Suprapubic skin (tissue), 4 donors: ENCODE measurements around the gene HIPK3. TPM values are rescaled to one million over a fixed set of nuclear protein-coding genes. Genes with fewer than 3 reads are reported as not detected.

ENCODE experiments used
- DNase-seq, 2 donors: peaks; one replicate each; pipeline ENCODE4 v3.0.0-alpha.2; 2019; ENCODE audit warnings: low spot score in 2 of 2
- H3K27ac ChIP-seq: fragments of 200-600 bp; sonication (generic); one replicate; pipeline ENCODE4 v1.5.1; 2019
- H3K27me3 ChIP-seq: fragments of 200-600 bp; sonication (generic); one replicate; pipeline ENCODE4 v1.5.1; 2019
- H3K36me3 ChIP-seq: fragments of 200-600 bp; sonication (generic); one replicate; pipeline ENCODE4 v1.5.1; 2019
- H3K4me1 ChIP-seq: fragments of 200-600 bp; sonication (generic); one replicate; pipeline ENCODE4 v1.5.1; 2019
- H3K4me3 ChIP-seq: fragments of 200-600 bp; sonication (generic); one replicate; pipeline ENCODE4 v1.5.1; 2019; ENCODE audit warnings: mild to moderate bottlenecking
- H3K9me3 ChIP-seq: fragments of 200-600 bp; sonication (generic); one replicate; pipeline ENCODE4 v1.5.1; 2019
- EP300 ChIP-seq: sonication (generic); formaldehyde crosslinking; IDR thresholded peaks from one replicate; pipeline ENCODE4 v1.6.1; 2017; ENCODE audit warnings: antibody characterized with exemption
- POLR2A ChIP-seq, 2 donors: fragments of 450-650 bp; IDR thresholded peaks; one replicate each; pipeline ENCODE4 v1.6.1; 2017; ENCODE audit warnings: antibody characterized with exemption in 2 of 2, mild to moderate bottlenecking in 2 of 2, moderate library complexity in 2 of 2
- POLR2AphosphoS5 ChIP-seq, 3 donors: sonication (generic); formaldehyde crosslinking; IDR thresholded peaks; one replicate each; pipeline ENCODE4 v1.6.1; 2017; ENCODE audit warnings: antibody characterized with exemption in 3 of 3
- WGBS: methylation state at CpG from one replicate; pipeline ENCODE4 v1.1.5; 2018; 5-methylcytosine and 5-hydroxymethylcytosine counted together
- total RNA-seq, 4 donors: library from RNA; depleted of rRNA; stranded (reverse); fragments of >200 nt; gene quantifications; one replicate each; pipeline ENCODE4 v1.1.0, GENCODE V29; 2016
- TF ChIP-seq, protein P1 (sequence below), 2 donors: fragments of 200-600 bp in 1 of 2; fragments of 450-650 bp in 1 of 2; sonication (generic) in 1 of 2; IDR thresholded peaks; one replicate each; pipeline ENCODE4 v1.5.1; 2016 to 2019; ENCODE audit warnings: antibody characterized with exemption in 2 of 2, mild to moderate bottlenecking in 1 of 2, moderate library complexity in 1 of 2

Gene HIPK3
- total RNA-seq, 4 donors from 2014 or later = 76.4 to 110 (median 90.6) TPM

DNA sequence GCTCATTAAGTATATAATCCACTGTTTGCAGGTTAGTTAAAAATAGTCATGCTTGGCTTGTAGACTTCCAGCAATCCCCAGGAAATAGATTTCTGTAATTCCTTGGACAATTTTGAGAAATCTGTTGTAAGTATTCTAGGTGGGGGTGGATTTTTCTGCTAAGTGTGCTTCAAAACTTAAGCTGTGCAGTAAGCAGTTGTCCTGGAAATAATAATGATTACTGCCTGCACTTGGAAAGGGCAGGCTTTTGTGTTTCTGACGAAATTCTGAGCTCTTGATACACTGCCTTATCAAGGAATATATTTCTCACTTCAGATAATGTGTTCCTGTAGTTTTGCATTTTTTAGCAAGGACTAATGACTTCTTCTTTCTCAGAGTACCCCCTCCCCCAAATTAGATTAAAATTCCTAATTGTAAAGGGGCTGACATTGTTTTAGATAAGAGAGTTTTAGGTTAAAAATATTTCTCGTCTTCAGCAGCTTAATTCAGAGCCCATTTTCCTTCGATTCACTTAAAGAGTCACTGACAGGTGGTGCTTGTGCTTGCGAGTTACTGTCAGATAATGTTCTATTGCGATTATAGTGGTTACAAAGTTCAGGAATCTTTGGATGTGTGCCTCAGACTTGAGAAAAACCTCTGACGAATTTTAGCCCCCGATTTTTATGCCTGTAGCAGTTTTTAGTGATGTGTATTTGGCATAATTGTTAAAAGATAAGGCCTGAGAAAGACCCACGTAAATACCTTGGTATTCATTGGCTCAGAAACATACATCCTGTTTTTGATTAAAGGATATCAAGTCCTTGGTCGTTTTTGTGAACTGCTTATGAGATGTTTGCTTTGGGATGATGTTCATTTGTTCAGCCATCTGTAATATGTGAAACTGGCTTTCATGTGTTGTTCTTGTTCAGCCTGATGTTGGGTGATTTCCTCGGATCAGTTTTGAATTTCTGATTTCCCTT lies 120.5 kb downstream of the HIPK3 start:
- peaks cover 41% of the 10 kb centered on the region for H3K27me3 ChIP-seq
- H3K4me1 ChIP-seq = peaks cover 17% of the 10 kb centered on the region
- no peak for DNase-seq
- H3K9me3 ChIP-seq = no peaks in the 10 kb centered on the region
- no peak overlapping the region for H3K4me3 ChIP-seq
- H3K27ac ChIP-seq = no peak overlapping the region
- WGBS = 56% methylated on average over 10 of the region's 10 CpGs
- TF ChIP-seq, protein P1, sequence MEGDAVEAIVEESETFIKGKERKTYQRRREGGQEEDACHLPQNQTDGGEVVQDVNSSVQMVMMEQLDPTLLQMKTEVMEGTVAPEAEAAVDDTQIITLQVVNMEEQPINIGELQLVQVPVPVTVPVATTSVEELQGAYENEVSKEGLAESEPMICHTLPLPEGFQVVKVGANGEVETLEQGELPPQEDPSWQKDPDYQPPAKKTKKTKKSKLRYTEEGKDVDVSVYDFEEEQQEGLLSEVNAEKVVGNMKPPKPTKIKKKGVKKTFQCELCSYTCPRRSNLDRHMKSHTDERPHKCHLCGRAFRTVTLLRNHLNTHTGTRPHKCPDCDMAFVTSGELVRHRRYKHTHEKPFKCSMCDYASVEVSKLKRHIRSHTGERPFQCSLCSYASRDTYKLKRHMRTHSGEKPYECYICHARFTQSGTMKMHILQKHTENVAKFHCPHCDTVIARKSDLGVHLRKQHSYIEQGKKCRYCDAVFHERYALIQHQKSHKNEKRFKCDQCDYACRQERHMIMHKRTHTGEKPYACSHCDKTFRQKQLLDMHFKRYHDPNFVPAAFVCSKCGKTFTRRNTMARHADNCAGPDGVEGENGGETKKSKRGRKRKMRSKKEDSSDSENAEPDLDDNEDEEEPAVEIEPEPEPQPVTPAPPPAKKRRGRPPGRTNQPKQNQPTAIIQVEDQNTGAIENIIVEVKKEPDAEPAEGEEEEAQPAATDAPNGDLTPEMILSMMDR (IDR thresholded peaks at IDR 0.05) = no peak
- TF ChIP-seq POLR2AphosphoS5 (IDR thresholded peaks at IDR 0.05) = no peak
- TF ChIP-seq EP300 = no peak
- no peak for TF ChIP-seq POLR2A (IDR thresholded peaks at IDR 0.05)
- H3K36me3 ChIP-seq = no peaks in the 10 kb centered on the region

DNA sequence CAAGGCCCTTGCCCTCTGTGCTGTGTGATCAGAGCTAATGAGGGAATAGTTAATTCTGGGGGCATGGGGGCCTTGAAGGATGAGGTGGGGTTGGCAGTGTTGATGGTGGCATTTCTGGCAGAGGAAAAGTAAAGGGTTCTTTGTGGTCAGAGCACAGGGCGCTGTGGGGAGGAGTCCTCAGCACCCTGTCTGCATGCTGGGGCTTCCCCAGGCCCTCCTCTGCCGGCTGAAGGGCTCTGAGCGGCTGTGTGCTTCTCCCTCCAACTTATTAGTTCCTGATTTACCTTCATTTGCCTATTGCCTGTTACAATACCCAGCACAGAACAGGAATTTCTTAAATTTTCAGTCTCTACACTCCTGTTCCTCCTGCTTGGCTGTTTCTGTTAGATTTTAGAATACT lies 122.8 kb downstream of the HIPK3 start:
- Histone ChIP-seq H3K4me1 (peaks cover 17% of the 10 kb centered on the region), H3K9me3 (no peaks in the 10 kb centered on the region), H3K27ac (no peak overlapping the region), H3K4me3 (no peak overlapping the region), H3K36me3 (no peaks in the 10 kb centered on the region), H3K27me3 (peaks cover 27% of the 10 kb centered on the region)
- DNase-seq = no peak
- TF ChIP-seq, protein P1 (IDR thresholded peaks at IDR 0.05) = no peak
- TF ChIP-seq POLR2AphosphoS5 (IDR thresholded peaks at IDR 0.05) = no peak
- TF ChIP-seq POLR2A (IDR thresholded peaks at IDR 0.05) = no peak
- no peak for TF ChIP-seq EP300
- 67% methylated on average over 3 of the region's 3 CpGs for WGBS

DNA sequence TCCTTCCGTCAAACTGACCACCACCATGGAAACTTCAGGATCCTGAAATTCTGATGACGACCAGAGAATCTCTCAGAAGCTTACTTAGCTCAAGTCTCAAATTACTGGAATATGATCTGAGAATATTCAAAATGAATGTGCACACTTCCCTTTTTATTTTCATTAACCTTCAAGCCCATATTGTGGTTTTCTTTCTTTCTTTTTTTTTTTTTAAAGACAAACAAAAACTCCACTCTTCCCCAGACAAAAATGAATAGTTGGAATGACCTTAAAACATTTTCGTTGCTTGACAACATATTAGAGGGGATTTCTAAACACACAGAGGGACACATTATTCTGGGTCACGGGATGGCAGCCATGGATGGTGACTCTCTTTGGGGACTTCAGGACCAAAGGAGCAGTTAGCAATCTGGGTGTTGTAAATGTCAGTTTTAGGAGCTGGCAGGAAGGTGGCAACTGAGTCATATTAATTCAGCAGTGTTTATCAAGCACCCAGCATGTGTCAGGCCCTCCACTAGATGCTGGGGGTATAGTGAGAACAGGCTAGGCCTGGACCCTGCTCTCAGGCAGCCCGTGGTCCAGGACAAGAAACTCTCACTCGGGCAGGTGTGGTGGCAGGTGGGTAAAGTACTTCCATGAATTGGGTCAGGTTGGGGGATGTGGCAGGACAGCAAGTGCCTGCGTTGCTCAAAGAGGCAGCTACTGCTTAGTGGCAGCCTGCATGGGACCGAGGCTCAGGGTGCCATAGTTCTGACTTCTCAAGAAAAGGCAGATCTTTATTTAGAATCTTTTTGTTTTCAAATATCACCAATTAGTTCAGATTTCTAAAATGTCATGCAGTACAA lies 126.1 kb downstream of the HIPK3 start:
- TF ChIP-seq, protein P1 (IDR thresholded peaks at IDR 0.05) = no peak
- TF ChIP-seq EP300 (no peak), POLR2AphosphoS5 (IDR thresholded peaks at IDR 0.05) (no peak), POLR2A (IDR thresholded peaks at IDR 0.05) (no peak)
- H3K27me3 ChIP-seq = peaks cover 3% of the 10 kb centered on the region
- H3K9me3 ChIP-seq = no peaks in the 10 kb centered on the region
- WGBS = 69% methylated on average over 7 of the region's 8 CpGs
- no peak for DNase-seq
- H3K36me3 ChIP-seq = no peaks in the 10 kb centered on the region
- H3K4me1 ChIP-seq = no peaks in the 10 kb centered on the region
- peak overlapping the region; percentile 20 for H3K27ac ChIP-seq
- H3K4me3 ChIP-seq = no peak overlapping the region

DNA sequence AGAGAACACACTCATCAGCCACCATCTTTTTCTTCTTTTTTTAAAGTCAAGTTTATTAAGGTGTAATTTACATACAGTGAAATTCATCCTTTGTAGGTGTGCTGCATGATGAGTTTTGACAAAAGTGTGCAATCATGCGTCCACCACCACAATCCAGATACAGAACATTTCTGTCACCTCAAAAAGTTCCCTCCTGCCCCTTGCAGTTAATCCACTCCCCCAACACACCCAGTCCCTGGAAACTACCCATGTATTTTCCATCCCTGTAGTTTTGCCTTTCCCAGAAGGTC lies 126.7 kb downstream of the HIPK3 start:
- peaks cover 3% of the 10 kb centered on the region for H3K27me3 ChIP-seq
- H3K4me3 ChIP-seq = no peak overlapping the region
- no peaks in the 10 kb centered on the region for H3K36me3 ChIP-seq
- TF ChIP-seq EP300 (no peak), POLR2A (IDR thresholded peaks at IDR 0.05) (no peak), POLR2AphosphoS5 (IDR thresholded peaks at IDR 0.05) (no peak)
- TF ChIP-seq, protein P1 (IDR thresholded peaks at IDR 0.05) = no peak
- H3K4me1 ChIP-seq = no peaks in the 10 kb centered on the region
- WGBS = 97% methylated on average over 1 of the region's 1 CpG
- H3K27ac ChIP-seq = no peak overlapping the region
- DNase-seq = no peak
- no peaks in the 10 kb centered on the region for H3K9me3 ChIP-seq

DNA sequence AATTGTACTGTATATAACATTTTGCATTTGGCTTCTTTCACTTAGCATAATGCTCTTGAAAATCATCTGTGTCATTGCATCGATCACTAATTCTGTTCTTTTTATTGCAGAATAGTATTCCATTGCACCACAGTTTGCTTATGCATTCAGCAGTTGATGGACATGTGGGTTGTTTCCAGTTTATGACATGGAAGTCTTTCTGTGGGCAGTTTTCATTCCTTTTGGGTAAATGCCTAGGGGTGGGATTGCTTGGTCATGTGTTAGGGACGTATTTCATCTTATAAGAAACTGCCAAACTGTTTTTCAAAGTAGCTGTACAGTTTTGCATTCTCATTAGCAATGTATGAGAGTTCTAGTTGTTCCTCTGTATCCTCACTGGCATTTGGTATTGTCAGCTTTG lies 127.0 kb downstream of the HIPK3 start:
- TF ChIP-seq POLR2A (IDR thresholded peaks at IDR 0.05) (no peak), POLR2AphosphoS5 (IDR thresholded peaks at IDR 0.05) (no peak), EP300 (no peak)
- TF ChIP-seq, protein P1 (IDR thresholded peaks at IDR 0.05) = no peak
- no peaks in the 10 kb centered on the region for H3K36me3 ChIP-seq
- H3K27me3 ChIP-seq = peaks cover 3% of the 10 kb centered on the region
- no peak for DNase-seq
- no peaks in the 10 kb centered on the region for H3K9me3 ChIP-seq
- H3K4me3 ChIP-seq = no peak overlapping the region
- no peak overlapping the region for H3K27ac ChIP-seq
- WGBS = 74% methylated on average over 2 of the region's 2 CpGs
- no peaks in the 10 kb centered on the region for H3K4me1 ChIP-seq
